Measurements from ENCODE around the gene FOSL2.

FOSL2 gene

GRCh38 chr2:28415715-28416114 is 23.1 kb downstream of the FOSL2 start:
- no peak for TF ChIP-seq CTCF (IDR thresholded peaks at IDR 0.05; ENCODE audit: insufficient read depth, low read depth, low read length, missing control alignments)
- no peak for DNase-seq (ENCODE audit: low read depth)
- H3K4me3 ChIP-seq (ENCODE audit: low read length), result no peak overlapping the region

- H3K4me3 ChIP-seq (ENCODE audit: low read length), result no peak overlapping the region
- DNase-seq (ENCODE audit: low read depth), result no peak
- no peak for TF ChIP-seq CTCF (IDR thresholded peaks at IDR 0.05; ENCODE audit: insufficient read depth, low read depth, low read length, missing control alignments)
These were observed 26.3 kb downstream of the FOSL2 start for GRCh38 chr2:28419003-28419402.

DNA sequence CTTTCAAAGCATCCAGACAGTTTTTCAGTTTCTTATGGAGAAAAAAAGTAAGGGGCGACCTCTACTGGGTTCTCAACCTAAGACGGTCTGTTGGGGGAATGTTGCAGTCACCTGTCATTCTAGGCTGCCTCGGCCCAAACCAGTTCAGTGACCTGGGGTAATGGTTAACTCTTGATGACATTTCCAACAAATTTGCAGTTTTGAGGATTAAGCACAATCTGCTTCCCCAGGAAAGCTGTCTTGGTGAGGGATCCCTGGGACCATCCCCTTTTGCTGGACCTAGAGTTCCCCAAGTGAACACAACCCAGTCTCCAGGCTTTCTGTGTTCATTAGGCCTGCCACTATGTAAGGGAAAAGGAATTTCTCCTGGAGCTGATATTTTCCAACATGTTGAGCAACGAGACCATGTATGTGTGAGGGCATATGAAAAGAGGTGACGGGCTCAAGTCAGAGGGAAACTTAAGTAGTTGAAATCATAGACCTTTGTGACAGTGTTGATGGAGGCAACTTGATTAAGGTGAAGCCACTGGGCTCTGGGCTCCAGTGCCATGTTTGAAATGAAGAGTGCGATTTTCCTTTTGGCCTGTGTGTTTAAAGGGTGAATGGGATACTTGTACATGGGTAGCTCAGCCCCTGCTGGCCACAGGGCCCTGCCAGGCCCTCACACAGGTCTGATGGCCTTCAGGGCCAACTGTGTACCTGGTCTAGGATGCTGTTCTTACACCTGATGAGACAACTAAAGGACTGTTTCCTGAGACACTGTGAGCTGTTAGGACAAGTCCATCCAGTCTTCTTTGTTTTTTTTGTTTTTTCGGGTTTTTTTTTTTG is 27.0 kb downstream of the FOSL2 start:
- no peak for DNase-seq (ENCODE audit: low read depth)
- H3K4me3 ChIP-seq (ENCODE audit: low read length), result no peak overlapping the region
- no peak for TF ChIP-seq CTCF (IDR thresholded peaks at IDR 0.05; ENCODE audit: insufficient read depth, low read depth, low read length, missing control alignments)

DNA sequence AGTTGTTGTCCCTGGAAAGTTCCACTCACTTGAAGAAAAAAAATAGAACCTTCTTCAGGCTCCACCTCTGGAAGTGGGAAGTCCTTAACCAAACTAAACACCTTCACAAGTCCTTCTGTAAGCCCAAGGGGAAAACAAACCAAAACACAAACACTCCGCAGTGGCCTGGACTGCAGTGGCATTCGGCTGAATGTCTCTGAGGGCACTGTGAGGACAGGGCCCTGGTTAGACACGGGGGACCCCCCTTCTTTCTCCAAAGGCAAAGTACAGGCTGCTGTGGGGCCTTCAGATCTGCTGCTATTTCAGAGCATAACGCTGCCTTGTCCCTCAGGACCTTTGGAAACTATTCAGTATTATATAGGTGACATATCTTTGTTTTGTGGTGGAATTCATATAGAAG is 28.1 kb downstream of the FOSL2 start:
- TF ChIP-seq CTCF (IDR thresholded peaks at IDR 0.05; ENCODE audit: insufficient read depth, low read depth, low read length, missing control alignments), result no peak

DNA sequence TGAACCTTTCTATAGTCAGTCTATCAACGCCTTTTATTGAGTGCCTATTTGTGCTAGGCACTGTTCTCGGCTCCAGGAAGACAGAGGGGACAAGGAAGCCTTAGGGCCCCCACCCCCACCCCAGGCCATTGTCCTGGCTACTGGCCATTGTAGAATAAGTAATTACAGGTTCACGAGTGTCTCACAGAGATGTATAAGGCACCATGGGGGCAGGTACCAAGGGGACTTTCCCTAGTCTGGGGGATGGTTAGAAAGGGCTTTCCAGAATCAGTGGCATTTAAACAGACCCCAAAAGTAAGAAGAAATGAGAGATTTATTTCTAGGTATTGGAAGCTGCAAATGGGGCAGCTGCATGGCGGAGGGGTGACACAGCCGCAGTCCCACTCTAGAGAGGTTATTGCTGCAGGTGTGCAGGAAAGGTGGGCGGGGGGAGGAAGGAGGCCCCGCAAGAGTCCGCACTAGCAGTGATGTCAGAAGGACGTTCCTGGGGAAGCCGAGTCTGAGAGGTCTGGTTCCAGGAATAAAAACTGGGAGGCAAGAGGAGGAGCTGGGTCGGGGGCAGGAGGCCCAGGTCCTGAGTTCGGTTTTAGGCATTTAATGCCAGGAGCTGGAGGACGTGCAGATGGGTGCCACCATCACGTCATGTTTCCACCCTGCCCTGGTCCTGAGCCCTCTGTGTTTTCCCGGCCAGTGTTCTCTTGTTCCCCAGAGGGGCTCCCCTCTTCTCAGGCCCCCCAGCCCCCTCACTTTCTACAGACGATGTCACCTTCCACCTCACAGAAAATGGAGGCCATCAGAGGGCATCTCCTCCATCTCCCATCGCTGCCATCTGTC is 30.5 kb downstream of the FOSL2 start:
- no peak for DNase-seq (ENCODE audit: low read depth)
- H3K4me3 ChIP-seq (ENCODE audit: low read length), result no peak overlapping the region
- no peak for TF ChIP-seq CTCF (IDR thresholded peaks at IDR 0.05; ENCODE audit: insufficient read depth, low read depth, low read length, missing control alignments)

More for the DNA sequence above, 28.1 kb downstream of the FOSL2 start:
- DNase-seq (ENCODE audit: low read depth), result no peak
- H3K4me3 ChIP-seq (ENCODE audit: low read length), result no peak overlapping the region

DNA sequence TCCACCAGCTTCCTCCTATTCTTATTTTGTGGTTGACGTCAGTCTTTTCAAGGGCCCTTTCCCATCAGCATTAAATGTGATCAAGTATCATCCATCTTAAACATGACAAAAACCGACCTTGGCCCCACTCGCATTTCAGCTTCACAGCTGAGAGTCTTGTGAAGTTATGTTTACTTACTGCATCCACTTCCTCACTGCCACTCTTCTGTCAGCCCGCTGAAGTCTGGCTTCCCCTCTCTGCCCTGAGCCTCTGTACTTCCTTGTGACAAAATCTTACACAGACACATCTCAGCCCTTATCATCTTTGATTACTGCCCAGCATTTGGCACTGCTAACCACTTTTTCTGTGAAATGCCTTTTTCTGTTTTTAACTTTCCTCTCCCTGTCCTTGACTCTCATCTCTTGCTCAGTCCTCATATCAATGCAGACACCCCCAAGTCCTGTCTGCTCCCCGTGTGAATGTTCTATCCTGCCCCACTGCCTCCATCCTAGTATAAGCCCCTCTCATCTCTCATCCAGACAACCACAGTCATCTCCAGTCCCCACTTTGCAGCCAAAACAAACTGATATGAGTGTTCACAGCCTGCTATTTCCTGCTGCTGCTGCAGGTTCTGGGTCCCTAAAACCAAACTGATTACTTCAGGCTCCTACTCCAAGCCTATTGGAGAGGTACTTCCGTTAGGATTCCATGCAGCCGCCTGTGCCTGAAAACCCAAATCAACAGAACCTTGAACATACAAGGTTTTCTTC is 31.4 kb downstream of the FOSL2 start:
- no peak for DNase-seq (ENCODE audit: low read depth)
- TF ChIP-seq CTCF (IDR thresholded peaks at IDR 0.05; ENCODE audit: insufficient read depth, low read depth, low read length, missing control alignments), result no peak
- H3K4me3 ChIP-seq (ENCODE audit: low read length), result no peak overlapping the region
